HG02870 (cell line): ENCODE measurements around the gene SDC1.

ENCODE experiments used
- ATAC-seq: cut with Tn5 transposase; IDR thresholded peaks from one replicate; pipeline ENCODE4 v1.9.1; 2021; ENCODE audit warnings: mild to moderate bottlenecking, moderate library complexity; ENCODE audit not compliant: unreplicated experiment

Gene SDC1

DNA sequence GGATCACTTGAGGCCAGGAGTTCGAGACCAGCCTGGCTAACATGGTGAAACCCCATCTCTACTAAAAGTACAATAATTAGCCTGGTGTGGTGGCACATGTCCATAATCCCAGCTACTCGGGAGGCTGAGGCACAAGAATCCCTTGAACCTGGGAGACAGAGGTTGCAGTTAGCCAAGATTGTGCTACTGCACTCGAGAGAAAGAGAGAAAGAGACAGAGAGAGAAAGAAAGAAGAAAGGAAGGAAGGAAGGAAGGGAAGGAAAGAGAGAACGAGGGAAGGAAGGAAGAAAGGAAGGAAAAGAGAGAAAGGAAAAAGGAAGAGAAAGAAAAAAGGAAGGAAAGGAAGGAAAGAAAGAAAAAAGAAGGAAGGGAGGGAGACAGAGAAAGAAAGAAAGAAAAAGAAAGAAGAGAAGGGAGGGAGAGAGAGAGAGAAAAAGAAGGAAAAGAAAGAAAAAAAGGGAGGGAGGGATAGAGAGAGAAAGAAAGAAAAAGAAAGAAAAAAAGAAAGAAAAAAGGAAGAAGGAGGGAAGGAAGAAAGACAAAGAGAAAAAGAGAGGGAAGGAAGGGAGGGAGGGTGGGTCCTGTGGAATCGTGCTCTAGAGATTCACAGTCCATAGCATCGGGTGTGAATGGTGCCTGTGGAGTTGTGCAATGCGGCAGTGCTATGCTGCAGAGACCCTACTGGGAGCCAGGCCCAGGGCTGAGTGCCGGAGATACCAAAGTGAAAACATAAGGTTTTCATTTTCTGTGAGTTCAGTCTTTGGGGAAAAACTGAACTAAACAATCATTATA is 4.6 kb upstream of the SDC1 start:
- ATAC-seq, result no peak

- no peak for ATAC-seq
Observed at GRCh38 chr2:20227894-20228505, 3.1 kb upstream of the SDC1 start.

DNA sequence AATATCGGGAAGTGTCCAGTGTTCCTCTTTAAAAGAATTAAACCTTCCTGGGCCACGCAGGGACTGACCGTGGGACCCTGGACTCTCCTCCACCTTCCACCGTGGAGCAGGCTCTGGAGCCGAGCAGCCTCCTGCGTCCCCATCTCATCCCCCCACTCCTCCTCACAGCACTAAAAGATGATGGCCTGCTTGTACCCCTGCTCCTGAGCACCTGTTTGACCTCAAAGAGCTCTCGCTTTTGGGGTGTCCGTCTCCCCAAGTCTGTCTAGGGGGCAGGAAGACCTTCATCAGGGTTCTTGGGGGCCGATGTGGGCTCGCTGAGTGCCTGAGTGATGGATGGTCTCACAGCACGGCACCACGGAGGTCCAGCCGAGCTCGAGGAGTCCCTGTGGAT is 1.2 kb upstream of the SDC1 start:
- no peak for ATAC-seq

- ATAC-seq, result peak; percentile 45
Observed at GRCh38 chr2:20225294-20226151, 593 bp upstream of the SDC1 start.

GRCh38 chr2:20224164-20224715 is 690 bp downstream of the SDC1 start:
- ATAC-seq, result peak; percentile 21

DNA sequence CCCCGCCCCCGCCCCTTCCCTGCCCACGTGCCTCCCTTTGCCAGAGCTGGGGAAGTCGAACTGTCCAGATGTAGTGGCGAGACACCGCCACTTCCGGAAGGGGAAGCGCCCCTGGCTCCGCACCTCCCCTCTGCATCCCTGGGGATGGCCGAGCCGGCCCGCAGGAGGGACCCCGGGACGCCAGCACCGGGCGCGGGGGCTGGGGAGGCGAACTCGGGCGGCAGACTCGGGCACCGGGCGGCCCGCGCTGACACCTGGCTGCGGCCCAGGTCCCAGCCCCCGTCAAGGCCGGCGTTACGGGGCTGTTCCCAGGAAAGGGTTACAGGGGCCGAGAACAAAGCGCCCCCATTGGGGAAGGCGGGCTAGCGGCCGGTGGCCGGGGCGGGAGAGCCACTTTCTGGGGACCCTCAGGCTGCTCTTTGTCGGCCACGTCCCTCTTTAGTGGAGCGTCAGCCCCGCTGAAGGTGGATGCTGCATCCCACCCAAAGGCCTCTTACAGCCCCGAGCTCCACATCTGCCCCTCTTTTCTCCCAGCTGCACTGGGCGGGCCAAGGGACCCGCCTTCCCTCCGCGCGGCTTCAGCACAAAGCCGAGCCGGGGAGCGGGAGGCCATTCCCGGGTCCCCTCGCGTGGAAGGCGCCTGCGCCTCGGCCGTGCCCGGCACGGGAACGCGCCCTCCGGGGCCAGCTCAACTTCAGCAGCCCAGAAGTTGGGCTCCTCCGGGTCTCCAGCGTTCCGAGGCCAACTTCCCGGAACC is 1.3 kb downstream of the SDC1 start:
- ATAC-seq, result peak; percentile 18

GRCh38 chr2:20222769-20223406 is 2.0 kb downstream of the SDC1 start:
- ATAC-seq, result no peak

GRCh38 chr2:20222014-20222768 is 2.7 kb downstream of the SDC1 start:
- ATAC-seq, result no peak

GRCh38 chr2:20221555-20221973 is 3.4 kb downstream of the SDC1 start:
- no peak for ATAC-seq

- ATAC-seq, result no peak
Observed at GRCh38 chr2:20220806-20221554, 4.0 kb downstream of the SDC1 start.

GRCh38 chr2:20219763-20220380 is 5.1 kb downstream of the SDC1 start:
- no peak for ATAC-seq

GRCh38 chr2:20218331-20219320 is 6.3 kb downstream of the SDC1 start:
- no peak for ATAC-seq

- ATAC-seq, result no peak
Observed at GRCh38 chr2:20217041-20217970, 7.6 kb downstream of the SDC1 start.

DNA sequence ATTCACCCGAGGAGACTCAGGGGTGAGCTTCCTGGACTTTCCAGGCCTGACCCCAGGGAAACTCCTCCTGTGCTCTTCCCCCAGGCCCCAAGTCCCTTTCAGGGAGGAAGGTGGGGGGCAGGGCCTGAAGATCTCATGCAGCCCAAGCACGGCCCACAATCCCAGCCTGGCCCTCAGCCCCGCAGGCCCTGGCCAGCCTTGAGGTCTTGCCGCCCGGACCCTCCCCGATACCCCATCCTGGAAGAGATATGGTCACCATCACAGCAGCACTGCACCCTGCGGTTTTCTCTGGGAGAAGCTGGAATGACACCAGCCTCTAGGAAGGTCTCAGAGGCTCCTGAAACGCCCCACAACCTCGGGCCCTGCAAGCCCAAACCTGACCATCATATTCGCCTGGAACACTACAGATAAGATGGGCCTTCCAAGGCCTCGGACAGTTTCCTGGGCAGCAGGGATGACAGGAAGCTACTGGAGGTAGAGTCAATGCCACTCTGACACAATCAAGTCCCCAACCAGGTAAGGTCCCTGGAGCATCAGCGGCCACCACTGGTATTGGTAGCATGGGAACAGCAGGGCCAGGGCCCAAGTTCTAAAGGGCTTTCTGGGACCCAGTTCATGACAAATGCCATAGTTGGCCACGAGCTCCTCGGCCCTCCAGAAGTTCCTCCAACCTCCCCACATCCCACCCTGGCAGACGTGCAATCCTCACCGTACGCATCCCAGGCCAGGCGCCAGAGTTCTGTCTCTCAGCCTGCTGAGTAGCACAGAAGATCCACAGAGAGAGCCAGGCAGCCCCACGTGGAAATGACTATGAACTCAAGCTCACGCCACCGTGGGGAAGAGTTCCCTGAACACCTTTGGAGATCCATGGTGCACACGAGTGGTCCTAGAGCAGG is 8.6 kb downstream of the SDC1 start:
- no peak for ATAC-seq
